Esophagus (tissue), 2 donors: ENCODE data around the gene NBEAL2. TPM values are rescaled to one million over a fixed set of nuclear protein-coding genes. Genes with fewer than 3 reads are reported as not detected.

ENCODE experiments used
- H3K27ac ChIP-seq, 2 donors: one replicate each; pipeline ENCODE4 v1.5.1; 2013; ENCODE audit warnings: low read depth in 2 of 2, mild to moderate bottlenecking in 2 of 2, inconsistent platforms in 1 of 2, low read length in 1 of 2, moderate library complexity in 1 of 2
- H3K27me3 ChIP-seq, 2 donors: one replicate each; pipeline ENCODE4 v1.6.1; 2013; ENCODE audit warnings: low read length in 2 of 2, control low read depth in 1 of 2, mild to moderate bottlenecking in 1 of 2; ENCODE audit not compliant: insufficient read depth in 2 of 2, control insufficient read depth in 1 of 2
- H3K36me3 ChIP-seq, 2 donors: one replicate each; pipeline ENCODE4 v1.6.1; 2013; ENCODE audit warnings: low read length in 1 of 2; ENCODE audit not compliant: control insufficient read depth in 2 of 2, insufficient read depth in 2 of 2
- H3K4me1 ChIP-seq, 2 donors: one replicate each; pipeline ENCODE4 v1.6.1; 2013; ENCODE audit warnings: low read length in 1 of 2; ENCODE audit not compliant: control insufficient read depth in 2 of 2, insufficient read depth in 2 of 2
- H3K4me3 ChIP-seq, 2 donors: one replicate each; pipeline ENCODE4 v1.5.1; 2013; ENCODE audit warnings: low read length in 2 of 2, mild to moderate bottlenecking in 2 of 2, low read depth in 1 of 2, moderate library complexity in 1 of 2
- H3K9me3 ChIP-seq, 2 donors: one replicate each; pipeline ENCODE4 v1.6.1; 2013; ENCODE audit warnings: mild to moderate bottlenecking in 2 of 2, low read depth in 1 of 2, low read length in 1 of 2, moderate library complexity in 1 of 2; ENCODE audit not compliant: control insufficient read depth in 2 of 2, insufficient read depth in 1 of 2
- WGBS, 2 donors: extraction: QIAGEN DNeasy Blood & Tissue Kit; methylation state at CpG; one replicate each; pipeline ENCODE4 v1.1.7; 2013; 5-methylcytosine and 5-hydroxymethylcytosine counted together
- polyA plus RNA-seq, 2 donors: library from polyadenylated mRNA; stranded (reverse); fragments of 200-250 nt; gene quantifications; one replicate each; pipeline ENCODE4 v1.2.3, GENCODE V29; 2013
- donor health status: healthy with polysubstance abuse.
- donor health status: Bipolar disorder and iron deficiency.

NBEAL2 gene
- polyA plus RNA-seq, 2 donors, result 173 to 211 TPM

DNA sequence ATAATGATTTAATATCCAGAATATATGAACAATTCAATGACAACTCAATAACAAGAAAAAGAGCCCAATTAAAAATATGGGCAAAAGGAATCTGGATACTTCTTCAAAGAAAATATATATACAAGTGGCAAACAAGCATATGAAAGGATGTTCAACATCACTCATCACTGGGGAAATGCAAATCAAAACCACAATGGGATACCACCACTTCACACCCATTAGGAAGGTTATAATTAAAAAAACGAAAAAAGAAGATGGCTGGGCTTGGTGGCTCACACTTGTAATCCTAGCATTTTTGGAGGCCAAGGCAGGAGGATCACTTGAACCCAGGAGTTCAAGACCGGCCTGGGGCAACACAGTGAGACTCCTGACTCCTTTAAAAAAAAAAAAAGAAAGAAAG lies 7.1 kb upstream of the NBEAL2 start:
- Histone ChIP-seq H3K9me3 (no peaks in the 10 kb centered on the region), H3K4me1 (peaks cover 9 to 19% of the 10 kb centered on the region in 2 donors), H3K36me3 (peaks cover 0 to 6% of the 10 kb centered on the region in 2 donors), H3K4me3 (no peak overlapping the region), H3K27me3 (no peaks in the 10 kb centered on the region), H3K27ac (no peak overlapping the region)
- WGBS, 2 donors, result 86 to 87% methylated on average over 2 of the region's 2 CpGs

DNA sequence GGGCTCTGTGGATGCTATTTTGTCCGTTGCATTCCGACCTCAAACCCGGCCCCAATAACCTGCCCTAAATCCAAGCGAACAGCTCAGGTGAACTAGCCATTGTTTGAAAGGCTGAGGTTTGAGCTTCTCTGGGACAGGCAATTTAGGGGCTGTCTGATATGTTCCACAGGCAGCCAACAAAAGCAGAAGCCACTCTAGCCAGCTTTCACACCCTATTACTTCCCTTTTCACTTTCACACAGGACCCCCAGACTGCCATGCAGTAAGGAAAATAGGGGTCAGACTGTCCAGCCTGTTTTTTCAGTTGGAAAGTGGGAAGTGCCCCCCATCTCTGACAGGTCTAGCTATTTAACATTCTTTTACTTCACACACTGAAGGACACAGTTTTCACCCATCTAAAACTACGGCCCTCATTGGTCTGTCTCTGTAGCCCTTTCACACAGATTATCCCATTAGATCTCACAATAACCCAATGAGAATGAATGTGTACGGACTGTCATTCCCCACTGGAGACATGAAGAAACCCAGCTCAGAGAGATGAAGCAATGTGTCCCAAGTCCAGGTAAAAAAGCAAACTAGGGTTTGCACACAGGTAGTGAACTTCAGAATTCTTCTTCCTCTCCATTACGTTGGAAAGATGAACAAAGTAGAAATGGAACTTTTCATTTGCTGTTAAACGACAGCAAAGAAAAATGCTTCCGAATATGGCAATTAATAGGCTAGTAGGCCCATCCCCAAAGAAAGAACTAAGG lies 4.9 kb upstream of the NBEAL2 start:
- peak overlapping the region in 1 of 2 donors; percentile 73 for H3K27ac ChIP-seq
- H3K4me1 ChIP-seq, result peaks cover 5 to 15% of the 10 kb centered on the region in 2 donors
- H3K4me3 ChIP-seq, result peak overlapping the region in 1 of 2 donors; percentile 21
- H3K36me3 ChIP-seq, result peaks cover 0 to 6% of the 10 kb centered on the region in 2 donors
- 74 to 76% methylated on average over 9 of the region's 9 CpGs for WGBS, 2 donors
- no peaks in the 10 kb centered on the region for H3K27me3 ChIP-seq
- no peaks in the 10 kb centered on the region for H3K9me3 ChIP-seq

DNA sequence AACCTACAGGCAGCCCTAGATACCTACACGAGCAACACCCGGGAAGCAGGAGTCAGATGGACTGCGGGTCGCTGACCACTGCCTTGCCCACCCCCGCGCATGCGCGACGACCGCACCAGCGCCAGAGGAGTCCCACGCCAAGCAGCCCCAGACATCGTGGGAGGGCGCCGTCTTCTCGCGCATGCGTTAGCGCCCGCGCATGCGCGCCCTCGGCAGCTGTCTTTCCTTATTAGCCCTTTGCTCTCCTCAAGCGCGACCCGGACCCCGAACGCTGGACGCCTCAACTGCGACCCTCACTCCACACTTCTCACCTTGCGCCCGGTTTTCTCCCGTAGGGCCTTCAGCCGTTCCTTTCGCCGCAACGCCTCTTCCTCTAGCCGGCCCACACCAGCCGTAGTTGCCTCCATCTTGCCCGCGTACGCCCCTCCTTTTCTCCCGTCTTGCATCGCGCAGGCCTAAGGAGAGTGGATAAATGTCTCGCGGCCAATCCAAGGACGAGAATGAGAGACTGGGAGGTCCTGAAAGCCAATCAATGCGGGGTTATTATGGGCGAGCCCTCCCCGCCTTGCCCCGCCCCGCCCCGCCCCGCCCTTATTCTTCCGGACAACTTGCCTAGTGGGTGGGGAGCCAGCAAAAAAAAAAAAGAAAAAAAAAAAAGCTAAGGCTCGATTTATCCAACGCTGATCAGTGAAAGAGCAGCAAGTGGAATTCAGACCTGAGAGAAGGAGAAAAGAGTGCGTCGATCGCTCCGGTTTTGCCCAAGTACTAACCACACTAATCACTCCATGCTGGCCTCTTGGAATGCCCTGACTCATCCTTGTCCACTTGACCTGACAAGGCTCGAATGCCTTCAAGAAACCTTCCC lies 2.9 kb upstream of the NBEAL2 start, which contains the start of gene CCDC12:
CCDC12 (minus strand) TSS at position 420 of the 865 bp plus-strand sequence; CDS start at position 407, 13 bp downstream.
- H3K9me3 ChIP-seq, result no peaks in the 10 kb centered on the region
- peaks cover 0 to 15% of the 10 kb centered on the region in 2 donors for H3K4me1 ChIP-seq
- 0% methylated on average over 62 to 64 of the region's 64 CpGs for WGBS, 2 donors
- H3K27me3 ChIP-seq, result no peaks in the 10 kb centered on the region
- peak within 1 kb of the TSS; percentile 92 to 99 for H3K27ac ChIP-seq
- H3K36me3 ChIP-seq, result no peaks in the 10 kb centered on the region
- peak within 1 kb of the TSS; percentile 82 to 92 for H3K4me3 ChIP-seq

DNA sequence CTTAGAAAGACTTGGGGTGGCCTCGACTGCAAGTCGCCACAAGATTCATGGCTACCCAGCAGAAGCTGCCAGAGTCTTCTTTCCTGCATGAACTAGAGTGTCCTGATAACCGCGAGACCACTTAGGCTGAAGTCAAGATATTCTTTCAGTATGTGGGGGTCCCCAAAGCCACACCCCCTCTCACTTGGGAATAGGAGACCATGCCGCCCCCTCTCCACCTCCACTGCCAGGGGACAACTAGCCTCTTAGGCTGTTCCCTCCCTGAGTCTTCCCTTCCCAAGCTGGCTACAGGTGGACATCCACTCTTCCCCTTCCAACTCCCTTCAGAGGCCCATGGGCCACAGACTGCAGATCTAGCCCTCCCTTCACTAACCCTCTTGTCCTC lies 1.7 kb upstream of the NBEAL2 start:
- H3K4me3 ChIP-seq, result no peak overlapping the region
- H3K36me3 ChIP-seq, result no peaks in the 10 kb centered on the region
- WGBS, 2 donors, result 98% methylated on average over 5 of the region's 5 CpGs
- H3K27ac ChIP-seq, result peak overlapping the region; percentile 75 to 98
- H3K27me3 ChIP-seq, result no peaks in the 10 kb centered on the region
- peaks cover 2 to 20% of the 10 kb centered on the region in 2 donors for H3K4me1 ChIP-seq
- no peaks in the 10 kb centered on the region for H3K9me3 ChIP-seq

DNA sequence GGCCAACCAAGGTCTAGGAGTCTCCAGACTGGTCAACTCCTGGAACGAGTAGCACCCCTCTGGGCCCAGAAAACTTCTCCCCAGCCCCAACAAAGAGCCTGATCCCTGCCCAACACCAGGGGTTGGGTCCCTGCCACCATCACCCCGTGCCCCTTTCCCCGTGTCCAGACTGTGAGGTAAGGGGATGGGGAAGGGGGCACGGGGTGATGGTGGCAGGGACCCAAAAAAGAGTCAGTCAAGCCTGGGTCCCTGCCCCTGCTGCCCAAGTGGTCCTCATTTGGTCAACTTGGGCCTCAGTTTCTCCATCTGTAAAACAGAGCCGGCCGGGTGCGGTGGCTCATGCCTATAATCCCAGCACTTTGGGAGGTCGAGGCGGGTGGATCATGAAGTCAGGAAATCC lies 1.1 kb upstream of the NBEAL2 start:
- H3K27ac ChIP-seq, result peak overlapping the region; percentile 75 to 98
- H3K27me3 ChIP-seq, result no peaks in the 10 kb centered on the region
- no peaks in the 10 kb centered on the region for H3K36me3 ChIP-seq
- no peaks in the 10 kb centered on the region for H3K9me3 ChIP-seq
- no peak overlapping the region for H3K4me3 ChIP-seq
- peaks cover 3 to 23% of the 10 kb centered on the region in 2 donors for H3K4me1 ChIP-seq
- WGBS, 2 donors, result 82 to 85% methylated on average over 9 of the region's 9 CpGs

DNA sequence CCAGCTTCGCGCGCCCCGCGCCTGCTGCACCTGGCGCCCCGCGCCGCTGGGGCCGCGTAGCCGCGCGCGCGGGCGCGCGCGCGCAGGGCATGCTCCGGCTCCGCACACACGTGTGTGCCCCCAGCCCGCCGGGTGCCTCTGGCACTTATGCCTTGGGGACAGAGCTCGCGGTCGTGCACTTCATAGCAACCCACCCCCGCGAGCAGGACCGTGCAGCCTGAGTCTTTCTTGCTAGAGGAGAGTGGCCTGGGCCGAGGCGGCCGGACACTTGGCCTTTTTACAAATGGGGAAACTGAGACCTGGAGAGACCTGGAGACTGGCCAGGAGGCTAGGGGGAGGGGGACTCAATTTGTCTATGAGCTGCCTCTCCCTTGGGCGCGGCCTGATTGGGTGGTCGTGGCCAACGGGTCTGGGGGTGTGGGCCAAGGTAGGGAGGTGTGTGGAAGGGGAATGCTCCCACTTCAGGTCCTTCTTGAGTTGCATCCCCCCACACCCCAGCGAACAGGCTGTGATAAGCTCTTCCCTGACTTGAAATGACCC lies 562 bp downstream of the NBEAL2 start:
- Histone ChIP-seq H3K9me3 (no peaks in the 10 kb centered on the region), H3K27me3 (no peaks in the 10 kb centered on the region), H3K36me3 (peaks cover 0 to 5% of the 10 kb centered on the region in 2 donors), H3K4me3 (peak overlapping the region; percentile 66 to 75), H3K27ac (peak overlapping the region; percentile 96 to 98), H3K4me1 (peaks cover 3 to 32% of the 10 kb centered on the region in 2 donors)
- WGBS, 2 donors, result 0 to 2% methylated on average over 32 to 40 of the region's 40 CpGs

DNA sequence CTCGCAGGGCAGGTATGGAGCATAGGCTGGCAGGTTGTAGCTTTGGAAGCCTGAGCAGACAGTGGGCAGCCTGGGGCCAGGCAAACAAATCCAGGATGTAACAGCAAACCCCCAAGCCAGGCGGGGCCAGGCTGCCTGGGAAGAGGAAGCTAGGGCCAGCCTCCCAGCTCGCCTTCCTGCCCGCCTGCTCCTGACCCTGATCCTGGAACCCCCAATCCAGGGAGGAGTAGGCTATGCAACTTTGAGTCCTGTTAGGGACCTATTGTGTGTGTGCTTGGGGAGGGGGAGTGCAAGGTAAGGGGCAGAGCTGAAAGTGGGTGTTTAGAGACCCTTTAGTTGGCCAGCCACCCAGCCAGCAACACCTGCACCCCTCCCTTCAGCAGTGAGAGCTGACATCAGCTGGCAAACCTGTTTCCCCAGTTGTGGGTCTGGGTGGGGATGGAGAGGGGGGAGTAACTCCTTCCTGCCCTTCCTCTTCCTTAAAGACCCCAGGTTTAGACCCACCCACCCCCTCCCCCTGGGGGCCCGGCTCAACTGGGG lies 2.5 kb downstream of the NBEAL2 start:
- Histone ChIP-seq H3K36me3 (peaks cover 0 to 10% of the 10 kb centered on the region in 2 donors), H3K4me1 (peaks cover 14 to 50% of the 10 kb centered on the region in 2 donors), H3K27me3 (no peaks in the 10 kb centered on the region), H3K27ac (peak overlapping the region; percentile 91 to 98), H3K4me3 (peak overlapping the region; percentile 44 to 45), H3K9me3 (no peaks in the 10 kb centered on the region)
- 29 to 37% methylated on average over 5 of the region's 5 CpGs for WGBS, 2 donors

DNA sequence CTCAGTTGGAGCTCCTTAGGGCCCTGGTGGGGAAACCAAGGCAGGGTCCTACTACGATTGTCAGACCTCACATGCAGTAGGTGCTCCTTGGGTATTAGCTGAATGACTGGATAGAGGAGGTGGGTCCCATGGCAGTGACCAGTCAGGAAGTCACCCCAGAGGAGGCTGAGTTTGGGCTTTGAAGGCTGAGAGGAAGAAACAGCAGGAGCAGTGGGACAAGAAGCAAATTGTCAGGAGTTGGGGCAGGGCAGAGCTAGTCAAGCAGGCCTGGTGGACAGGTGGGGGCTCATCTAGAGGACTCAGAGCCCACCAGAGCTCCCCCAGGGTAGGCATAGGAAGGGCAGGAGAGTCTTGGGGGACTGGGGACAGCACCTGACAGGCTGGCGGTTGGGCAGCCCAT lies 3.1 kb downstream of the NBEAL2 start:
- H3K4me1 ChIP-seq, result peaks cover 16 to 56% of the 10 kb centered on the region in 2 donors
- H3K27me3 ChIP-seq, result no peaks in the 10 kb centered on the region
- peak overlapping the region; percentile 91 to 98 for H3K27ac ChIP-seq
- peaks cover 0 to 10% of the 10 kb centered on the region in 2 donors for H3K36me3 ChIP-seq
- peak overlapping the region in 1 of 2 donors; percentile 44 for H3K4me3 ChIP-seq
- WGBS, 2 donors, result 72 to 77% methylated on average over 2 of the region's 2 CpGs
- no peaks in the 10 kb centered on the region for H3K9me3 ChIP-seq
